ENCODE data around the gene FKBP7. TPM values are rescaled to one million over a fixed set of nuclear protein-coding genes. Genes with fewer than 3 reads are reported as not detected.
"Not testable (repeated sequence)": the region's sequence is repeated elsewhere in the genome, so short reads cannot be mapped to it uniquely, and the experiment has no call there.

Gene FKBP7
- total RNA-seq, 2 donors from 2014 or later: 4.1 to 6.3 TPM

DNA sequence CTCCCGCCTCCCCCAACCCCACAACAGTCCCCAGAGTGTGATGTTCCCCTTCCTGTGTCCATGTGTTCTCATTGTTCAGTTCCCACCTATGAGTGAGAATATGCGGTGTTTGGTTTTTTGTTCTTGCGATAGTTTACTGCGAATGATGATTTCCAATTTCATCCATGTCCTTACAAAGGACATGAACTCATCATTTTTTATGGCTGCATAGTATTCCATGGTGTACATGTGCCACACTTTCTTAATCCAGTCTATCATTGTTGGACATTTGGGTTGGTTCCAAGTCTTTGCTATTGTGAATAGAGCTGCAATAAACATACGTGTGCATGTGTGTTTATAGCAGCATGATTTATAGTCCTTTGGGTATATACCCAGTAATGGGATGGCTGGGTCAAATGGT is 46.6 kb upstream of the FKBP7 start:
- not testable (repeated sequence) for H3K27me3 Mint-ChIP-seq (ENCODE audit: insufficient read depth); H3K4me3 Mint-ChIP-seq; H3K27ac Mint-ChIP-seq; H3K4me3 ChIP-seq (ENCODE audit: low read length); H3K4me1 ChIP-seq (ENCODE audit: control insufficient read depth, insufficient read depth, low read length); H3K27me3 ChIP-seq (ENCODE audit: control insufficient read depth, insufficient read depth, low read length, poor library complexity, severe bottlenecking); H3K27ac ChIP-seq (ENCODE audit: low read depth, low read length); H3K4me1 Mint-ChIP-seq; H3K9me3 ChIP-seq (ENCODE audit: control insufficient read depth, low read length); H3K9ac ChIP-seq (ENCODE audit: extremely low read depth, low read length, poor library complexity, severe bottlenecking); DNase-seq
- Mint-ChIP-seq H3K36me3 (ENCODE audit: low read depth) (peaks cover 49% of the 10 kb centered on the region), H3K9me3 (peaks cover 11% of the 10 kb centered on the region)
- WGBS, 2 experiments (ENCODE audit: insufficient coverage in 1 of 2, insufficient read length in 1 of 2): 93% methylated on average over 3 of the region's 5 CpGs; no CpG with 5 or more reads in 1 of the 2 experiments
- H3K36me3 ChIP-seq (ENCODE audit: control insufficient read depth, insufficient read depth, low read length): peaks cover 38% of the 10 kb centered on the region

DNA sequence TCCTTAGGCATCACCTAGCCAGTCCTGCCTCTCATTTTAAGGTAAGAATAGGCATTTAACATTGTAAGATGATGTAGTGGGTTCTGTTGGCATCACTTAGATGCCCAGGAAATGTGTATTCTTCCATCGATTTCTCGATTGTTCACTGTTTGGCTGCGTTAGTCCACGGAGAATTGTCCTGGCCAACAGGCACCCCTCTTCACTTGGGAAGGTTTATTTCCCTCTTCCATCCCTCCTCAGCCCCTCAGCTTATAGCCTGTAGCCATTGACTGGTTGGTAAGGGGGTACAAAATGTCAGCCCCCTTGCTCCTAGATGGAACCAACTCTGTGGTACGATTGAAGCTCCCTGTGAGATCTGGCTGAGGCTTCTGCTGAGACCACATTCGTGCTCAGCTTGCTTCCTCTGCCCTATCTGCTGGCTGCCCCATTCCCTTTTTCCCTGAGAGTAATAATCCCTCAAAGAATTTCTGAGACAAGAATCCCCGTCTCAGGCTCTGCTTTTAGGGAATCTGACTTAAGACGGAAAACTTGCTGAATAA is 45.3 kb upstream of the FKBP7 start:
- H3K36me3 ChIP-seq (ENCODE audit: control insufficient read depth, insufficient read depth, low read length): peaks cover 30% of the 10 kb centered on the region
- DNase-seq: peak; percentile 56
- Mint-ChIP-seq H3K4me3 (peak overlapping the region; percentile 88), H3K4me1 (no peaks in the 10 kb centered on the region), H3K27ac (peak overlapping the region; percentile 94), H3K27me3 (ENCODE audit: insufficient read depth) (no peaks in the 10 kb centered on the region), H3K36me3 (ENCODE audit: low read depth) (peaks cover 40% of the 10 kb centered on the region), H3K9me3 (peaks cover 11% of the 10 kb centered on the region)
- H3K4me3 ChIP-seq (ENCODE audit: low read length): peak overlapping the region; percentile 80
- H3K9ac ChIP-seq (ENCODE audit: extremely low read depth, low read length, poor library complexity, severe bottlenecking): peak overlapping the region; percentile 31
- 72% methylated on average over 6 to 8 of the region's 8 CpGs for WGBS, 2 experiments (ENCODE audit: insufficient coverage in 1 of 2, insufficient read length in 1 of 2)
- H3K4me1 ChIP-seq (ENCODE audit: control insufficient read depth, insufficient read depth, low read length): no peaks in the 10 kb centered on the region
- H3K27ac ChIP-seq (ENCODE audit: low read depth, low read length): no peak overlapping the region
- no peaks in the 10 kb centered on the region for H3K9me3 ChIP-seq (ENCODE audit: control insufficient read depth, low read length)
- TF ChIP-seq, protein P1, sequence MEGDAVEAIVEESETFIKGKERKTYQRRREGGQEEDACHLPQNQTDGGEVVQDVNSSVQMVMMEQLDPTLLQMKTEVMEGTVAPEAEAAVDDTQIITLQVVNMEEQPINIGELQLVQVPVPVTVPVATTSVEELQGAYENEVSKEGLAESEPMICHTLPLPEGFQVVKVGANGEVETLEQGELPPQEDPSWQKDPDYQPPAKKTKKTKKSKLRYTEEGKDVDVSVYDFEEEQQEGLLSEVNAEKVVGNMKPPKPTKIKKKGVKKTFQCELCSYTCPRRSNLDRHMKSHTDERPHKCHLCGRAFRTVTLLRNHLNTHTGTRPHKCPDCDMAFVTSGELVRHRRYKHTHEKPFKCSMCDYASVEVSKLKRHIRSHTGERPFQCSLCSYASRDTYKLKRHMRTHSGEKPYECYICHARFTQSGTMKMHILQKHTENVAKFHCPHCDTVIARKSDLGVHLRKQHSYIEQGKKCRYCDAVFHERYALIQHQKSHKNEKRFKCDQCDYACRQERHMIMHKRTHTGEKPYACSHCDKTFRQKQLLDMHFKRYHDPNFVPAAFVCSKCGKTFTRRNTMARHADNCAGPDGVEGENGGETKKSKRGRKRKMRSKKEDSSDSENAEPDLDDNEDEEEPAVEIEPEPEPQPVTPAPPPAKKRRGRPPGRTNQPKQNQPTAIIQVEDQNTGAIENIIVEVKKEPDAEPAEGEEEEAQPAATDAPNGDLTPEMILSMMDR (conservative IDR thresholded peaks at IDR 0.05): no peak
- H3K27me3 ChIP-seq (ENCODE audit: control insufficient read depth, insufficient read depth, low read length, poor library complexity, severe bottlenecking): no peaks in the 10 kb centered on the region

DNA sequence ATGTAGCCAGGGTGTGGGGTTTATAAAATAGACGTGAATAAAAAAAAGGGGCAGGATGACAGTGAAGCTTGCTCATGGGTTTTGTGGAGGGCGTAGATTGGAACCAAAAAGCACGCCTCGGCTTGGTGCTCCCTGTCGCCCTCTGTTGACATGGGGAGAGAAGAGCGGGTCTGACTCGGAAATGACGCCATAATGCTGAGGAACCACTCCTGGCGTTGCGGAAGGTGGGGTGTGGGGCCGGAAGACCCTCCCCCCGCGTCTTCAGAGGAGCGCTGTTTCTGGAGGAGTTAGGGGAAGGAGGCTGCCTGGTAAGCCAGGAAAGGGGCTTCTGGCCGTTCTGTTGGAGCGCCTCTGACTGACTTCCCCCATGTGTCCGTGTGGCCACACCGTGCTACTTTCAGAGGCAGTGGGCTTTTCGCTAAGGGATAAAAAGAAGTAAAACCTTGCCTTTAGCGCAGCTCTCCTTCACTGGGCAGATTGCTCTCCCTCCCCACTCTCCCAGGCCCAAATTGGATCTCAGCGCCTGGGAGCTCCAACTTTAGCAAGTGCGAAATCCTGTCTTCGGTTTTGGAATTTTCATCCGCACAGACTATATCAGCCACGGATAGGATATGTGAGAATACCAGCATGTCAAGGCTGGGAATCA is 44.7 kb upstream of the FKBP7 start:
- 38 to 58% methylated on average over 7 to 25 of the region's 25 CpGs for WGBS, 2 experiments (ENCODE audit: insufficient coverage in 1 of 2, insufficient read length in 1 of 2)
- peak; percentile 97 for DNase-seq
- no peaks in the 10 kb centered on the region for H3K27me3 ChIP-seq (ENCODE audit: control insufficient read depth, insufficient read depth, low read length, poor library complexity, severe bottlenecking)
- Mint-ChIP-seq H3K4me1 (no peaks in the 10 kb centered on the region), H3K27me3 (ENCODE audit: insufficient read depth) (no peaks in the 10 kb centered on the region), H3K4me3 (peak overlapping the region; percentile 88), H3K27ac (peak overlapping the region; percentile 94), H3K9me3 (peaks cover 11% of the 10 kb centered on the region), H3K36me3 (ENCODE audit: low read depth) (peaks cover 34% of the 10 kb centered on the region)
- H3K9ac ChIP-seq (ENCODE audit: extremely low read depth, low read length, poor library complexity, severe bottlenecking): peak overlapping the region; percentile 31
- no peaks in the 10 kb centered on the region for H3K9me3 ChIP-seq (ENCODE audit: control insufficient read depth, low read length)
- H3K36me3 ChIP-seq (ENCODE audit: control insufficient read depth, insufficient read depth, low read length): peaks cover 25% of the 10 kb centered on the region
- TF ChIP-seq, protein P1 (conservative IDR thresholded peaks at IDR 0.05): peak; percentile 88
- H3K27ac ChIP-seq (ENCODE audit: low read depth, low read length): no peak overlapping the region
- no peaks in the 10 kb centered on the region for H3K4me1 ChIP-seq (ENCODE audit: control insufficient read depth, insufficient read depth, low read length)
- peak overlapping the region; percentile 80 for H3K4me3 ChIP-seq (ENCODE audit: low read length)
